Activated CD8-positive, alpha-beta T cell treated with anti-CD3 and anti-CD28 coated beads, Interleukin-2, amount 10 ng/mL, durations not matched to agents 7 days and 5 days (primary cell): Measurements from ENCODE around the gene EPM2A. TPM values are rescaled to one million over a fixed set of nuclear protein-coding genes. Genes with fewer than 3 reads are reported as not detected.
"Not testable (repeated sequence)": the region's sequence is repeated elsewhere in the genome, so short reads cannot be mapped to it uniquely, and the experiment has no call there.

Source experiments
- ATAC-seq: fragments of 150-1000 bp; cut with Tn5 transposase; one replicate; pipeline ENCODE4 v1.10.0; 2021; ENCODE audit warnings: moderate library complexity
- CTCF ChIA-PET: fragments of 350-600 bp; sonication (Branson Sonifier 250); formaldehyde crosslinking; loops from one replicate; lab custom pipeline; 2021; ENCODE audit warnings: antibody characterized with exemption; lab: Charles Lee
- POLR2A ChIA-PET: fragments of 350-600 bp; sonication (Branson Sonifier 250); formaldehyde crosslinking; loops from one replicate; lab custom pipeline; 2021; ENCODE audit warnings: antibody characterized with exemption; lab: Charles Lee
- DNase-seq: peaks from one replicate; pipeline ENCODE4 v3.0.0-alpha.2; 2020
- H3K27ac Mint-ChIP-seq: one replicate; pipeline ENCODE4 v1.8.0; 2021; ENCODE audit warnings: mild to moderate bottlenecking, mixed read lengths
- H3K27me3 Mint-ChIP-seq: one replicate; pipeline ENCODE4 v1.8.0; 2021; ENCODE audit warnings: low read depth, mixed read lengths
- H3K36me3 Mint-ChIP-seq: one replicate; pipeline ENCODE4 v1.8.0; 2021; ENCODE audit warnings: low read depth, mixed read lengths
- H3K4me1 Mint-ChIP-seq: one replicate; pipeline ENCODE4 v1.8.0; 2021; ENCODE audit warnings: low read depth, mixed read lengths
- H3K4me3 Mint-ChIP-seq: one replicate; pipeline ENCODE4 v1.8.0; 2021; ENCODE audit warnings: mild to moderate bottlenecking, mixed read lengths
- H3K9me3 Mint-ChIP-seq: one replicate; pipeline ENCODE4 v1.8.0; 2022; ENCODE audit warnings: mixed read lengths; ENCODE audit not compliant: insufficient read depth
- total RNA-seq, 2 experiments: library from RNA; stranded (reverse); gene quantifications; one replicate each; pipeline ENCODE4 v1.2.3, GENCODE V29; 2021

The EPM2A gene
- total RNA-seq, 2 experiments from 2014 or later, result 6.3 to 7.5 TPM

DNA sequence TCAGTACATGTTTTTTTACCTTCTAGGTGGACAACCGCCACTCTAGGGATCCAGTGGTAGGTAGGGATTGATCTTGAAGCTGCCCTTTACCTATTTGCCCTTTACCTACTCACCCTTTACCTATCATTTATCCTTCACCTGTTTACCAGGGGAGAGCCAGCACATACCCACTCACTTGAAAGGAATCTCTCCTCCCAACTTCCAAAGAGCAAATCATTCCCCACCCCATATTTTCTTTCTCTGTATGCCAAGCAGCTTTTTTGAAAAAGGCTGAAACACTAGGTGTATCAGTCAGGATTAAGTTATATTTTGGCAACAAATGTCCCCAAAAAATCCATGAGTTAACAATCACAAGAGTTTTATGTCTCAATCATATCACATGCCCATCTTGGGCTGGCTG, 10.5 kb upstream of the EPM2A start:
- Mint-ChIP-seq H3K4me3 (no peak overlapping the region), H3K4me1 (peaks cover 9% of the 10 kb centered on the region), H3K36me3 (no peaks in the 10 kb centered on the region), H3K27me3 (no peaks in the 10 kb centered on the region), H3K9me3 (peaks cover 9% of the 10 kb centered on the region), H3K27ac (no peak overlapping the region)
- CTCF ChIA-PET, result interaction anchor here (0.9 kb wide), 1 partner anchor 13 kb away, joined by 3 read pairs; no protein-coding TSS in a partner anchor
- ATAC-seq (no peak), DNase-seq (no peak)
- POLR2A ChIA-PET, result no interaction called here

GRCh38 chr6:145744619-145745018, 9.3 kb upstream of the EPM2A start:
- POLR2A ChIA-PET, result interaction anchor here (0.9 kb wide), 1 partner anchor 10 kb away, joined by 3 read pairs; the partner anchor contains the start of gene EPM2A
- H3K9me3 Mint-ChIP-seq, result peaks cover 9% of the 10 kb centered on the region
- ATAC-seq (no peak), DNase-seq (no peak)
- no peak overlapping the region for H3K27ac Mint-ChIP-seq
- H3K27me3 Mint-ChIP-seq, result no peaks in the 10 kb centered on the region
- CTCF ChIA-PET, result no interaction called here
- H3K36me3 Mint-ChIP-seq, result peaks cover 2% of the 10 kb centered on the region
- H3K4me3 Mint-ChIP-seq, result no peak overlapping the region
- peaks cover 3% of the 10 kb centered on the region for H3K4me1 Mint-ChIP-seq

- no peaks in the 10 kb centered on the region for H3K4me1 Mint-ChIP-seq
- ATAC-seq (no peak), DNase-seq (no peak)
- ChIA-PET POLR2A (interaction anchor here (1.0 kb wide), 1 partner anchor 9 kb away, joined by 4 read pairs; no protein-coding TSS in a partner anchor), CTCF (no interaction called here)
- no peak overlapping the region for H3K4me3 Mint-ChIP-seq
- H3K27me3 Mint-ChIP-seq, result no peaks in the 10 kb centered on the region
- H3K9me3 Mint-ChIP-seq, result peaks cover 2% of the 10 kb centered on the region
- H3K27ac Mint-ChIP-seq, result no peak overlapping the region
- peaks cover 3% of the 10 kb centered on the region for H3K36me3 Mint-ChIP-seq
These were observed 8.0 kb upstream of the EPM2A start for GRCh38 chr6:145743332-145743731.

DNA sequence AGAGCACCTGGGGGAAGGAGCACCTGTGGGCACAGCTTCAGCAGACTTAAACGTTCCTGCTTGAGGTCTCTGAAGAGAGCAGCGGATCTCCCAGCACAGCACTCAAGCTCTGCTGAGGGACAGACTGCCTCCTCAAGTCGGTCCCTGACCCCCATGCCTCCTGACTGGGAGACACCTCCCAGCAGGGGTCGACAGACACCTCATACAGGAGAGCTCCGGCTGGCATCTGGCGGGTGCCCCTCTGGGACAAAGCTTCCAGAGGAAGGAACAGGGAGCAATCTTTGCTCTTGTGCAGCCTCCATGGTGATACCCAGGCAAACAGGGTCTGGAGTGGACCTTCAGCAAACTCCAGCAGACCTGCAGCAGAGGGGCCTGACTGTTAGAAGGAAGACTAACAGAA, 7.2 kb upstream of the EPM2A start:
- POLR2A ChIA-PET, CTCF ChIA-PET, H3K4me3 Mint-ChIP-seq, H3K9me3 Mint-ChIP-seq, DNase-seq, H3K27me3 Mint-ChIP-seq, H3K4me1 Mint-ChIP-seq, ATAC-seq, H3K36me3 Mint-ChIP-seq, H3K27ac Mint-ChIP-seq: not testable (repeated sequence)

GRCh38 chr6:145739685-145740084, 4.4 kb upstream of the EPM2A start:
- DNase-seq, POLR2A ChIA-PET, H3K4me3 Mint-ChIP-seq, H3K27me3 Mint-ChIP-seq, H3K27ac Mint-ChIP-seq, H3K9me3 Mint-ChIP-seq, CTCF ChIA-PET, H3K36me3 Mint-ChIP-seq, ATAC-seq: not testable (repeated sequence)
- H3K4me1 Mint-ChIP-seq, result peaks cover 11% of the 10 kb centered on the region

- no peaks in the 10 kb centered on the region for H3K27me3 Mint-ChIP-seq
- peaks cover 15% of the 10 kb centered on the region for H3K4me1 Mint-ChIP-seq
- POLR2A ChIA-PET, result no interaction called here
- H3K36me3 Mint-ChIP-seq, result peaks cover 3% of the 10 kb centered on the region
- no peaks in the 10 kb centered on the region for H3K9me3 Mint-ChIP-seq
- no peak overlapping the region for H3K27ac Mint-ChIP-seq
- ATAC-seq, result no peak
- H3K4me3 Mint-ChIP-seq, result no peak overlapping the region
- no peak for DNase-seq
- CTCF ChIA-PET, result interaction anchor here (1.1 kb wide), 1 partner anchor 78 kb away, joined by 3 read pairs; no protein-coding TSS in a partner anchor
These were observed 2.9 kb upstream of the EPM2A start for GRCh38 chr6:145738265-145738664.

DNA sequence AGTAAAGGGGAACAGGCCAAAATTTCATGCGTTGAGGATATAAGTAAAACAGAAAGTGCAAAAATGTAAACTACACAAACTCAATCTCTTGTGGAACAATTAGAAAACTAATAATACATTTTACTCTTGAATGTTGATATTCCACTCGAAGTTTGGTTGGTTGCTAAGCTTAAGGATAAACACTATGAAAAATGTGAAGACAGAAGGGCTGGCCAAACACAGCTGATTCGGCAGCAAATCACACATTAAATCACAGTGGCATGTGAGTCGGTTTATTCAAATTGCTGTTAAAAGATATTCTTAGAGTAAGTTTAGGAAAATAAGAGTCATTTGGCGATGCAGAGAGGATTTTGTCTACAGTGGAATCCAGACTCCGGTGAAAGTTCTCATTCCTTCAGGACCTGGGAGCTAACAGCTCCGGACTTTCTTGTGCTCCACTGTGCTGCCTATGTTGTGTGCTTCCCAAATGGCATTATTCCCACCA, 1.4 kb upstream of the EPM2A start:
- POLR2A ChIA-PET, result interaction anchor here (1.4 to 4.3 kb wide), 2 partner anchors 9 to 78 kb away, joined by 5 to 46 read pairs; partner anchors contain the start of gene FBXO30
- CTCF ChIA-PET, result interaction anchor here (2.2 kb wide), 1 partner anchor 33 kb away, joined by 5 read pairs; no protein-coding TSS in a partner anchor
- Mint-ChIP-seq H3K4me3 (peak overlapping the region; percentile 93), H3K27ac (peak overlapping the region; percentile 98), H3K9me3 (no peaks in the 10 kb centered on the region), H3K36me3 (peaks cover 3% of the 10 kb centered on the region), H3K27me3 (no peaks in the 10 kb centered on the region), H3K4me1 (peaks cover 20% of the 10 kb centered on the region)
- DNase-seq, result no peak
- ATAC-seq, result no peak

DNA sequence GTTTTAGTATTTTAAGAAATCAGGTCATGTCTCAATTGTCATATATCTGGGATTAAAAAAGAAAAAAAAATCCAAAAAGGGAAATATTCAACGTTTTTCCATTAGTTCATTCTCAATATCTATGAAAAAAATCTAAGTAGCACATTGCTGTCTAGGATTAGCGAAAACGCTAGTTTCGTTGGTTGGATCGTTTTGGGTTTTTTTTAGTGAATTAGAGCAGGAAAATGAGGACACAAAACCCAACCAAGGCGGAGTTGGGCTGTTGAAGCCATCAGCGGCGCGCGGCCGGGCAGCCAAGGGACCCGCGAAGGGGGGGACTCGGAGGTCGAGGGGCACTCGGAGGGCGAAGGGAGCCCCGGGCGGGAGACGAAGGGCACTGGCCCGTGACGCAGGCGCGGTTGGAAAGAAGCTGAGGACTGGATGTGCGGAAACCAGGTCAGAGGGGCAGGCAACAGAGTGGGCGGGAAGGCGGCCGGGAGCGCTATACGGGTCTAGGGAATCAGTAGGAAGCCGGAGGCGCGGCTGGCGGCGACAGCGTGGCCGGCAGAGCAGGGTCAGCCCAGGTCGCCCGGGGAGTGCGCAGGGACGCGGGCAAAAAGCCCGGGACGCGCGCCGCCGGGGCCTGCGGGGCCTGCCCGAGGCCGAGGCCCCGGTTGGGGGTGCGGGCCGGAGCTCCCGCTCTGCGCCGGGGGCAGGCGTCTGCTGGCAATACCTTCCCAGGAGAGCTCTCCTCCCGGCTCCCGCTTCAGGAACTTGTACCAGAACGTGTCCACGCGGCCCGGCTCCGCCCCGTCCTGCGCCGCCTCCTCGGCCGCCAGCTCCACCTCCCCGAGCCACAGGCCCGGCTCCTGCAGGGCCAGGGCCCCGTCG, 599 bp downstream of the EPM2A start:
- H3K9me3 Mint-ChIP-seq, result peaks cover 1% of the 10 kb centered on the region
- H3K27me3 Mint-ChIP-seq, result no peaks in the 10 kb centered on the region
- H3K4me1 Mint-ChIP-seq, result peaks cover 26% of the 10 kb centered on the region
- CTCF ChIA-PET, result interaction anchor here (1.1 to 1.9 kb wide), 2 partner anchors 81 to 153 kb away, joined by 3 to 9 read pairs; partner anchors contain the start of gene FBXO30
- peaks cover 9% of the 10 kb centered on the region for H3K36me3 Mint-ChIP-seq
- peak; percentile 77 for DNase-seq
- POLR2A ChIA-PET, result interaction anchor here (0.5 to 4.3 kb wide), 11 partner anchors 9 to 1878 kb away, joined by 3 to 46 read pairs (median 3); partner anchors contain the start of genes FBXO30 and SHPRH
- peak; percentile 84 for ATAC-seq
- peak overlapping the region; percentile 93 for H3K27ac Mint-ChIP-seq
- H3K4me3 Mint-ChIP-seq, result peak overlapping the region; percentile 85

- no peaks in the 10 kb centered on the region for H3K27me3 Mint-ChIP-seq
- H3K4me1 Mint-ChIP-seq, result peaks cover 26% of the 10 kb centered on the region
- ATAC-seq (no peak), DNase-seq (no peak)
- peaks cover 10% of the 10 kb centered on the region for H3K36me3 Mint-ChIP-seq
- CTCF ChIA-PET, result interaction anchor here (1.2 kb wide), 1 partner anchor 81 kb away, joined by 5 read pairs; the partner anchor contains the start of gene FBXO30
- peak overlapping the region; percentile 11 for H3K27ac Mint-ChIP-seq
- peak overlapping the region; percentile 36 for H3K4me3 Mint-ChIP-seq
- H3K9me3 Mint-ChIP-seq, result peaks cover 6% of the 10 kb centered on the region
- POLR2A ChIA-PET, result interaction anchor here (1.9 to 4.3 kb wide), 2 partner anchors 81 to 230 kb away, joined by 14 to 46 read pairs; partner anchors contain the start of genes FBXO30 and SHPRH
These were observed 1.5 kb downstream of the EPM2A start for GRCh38 chr6:145733810-145734209.

DNA sequence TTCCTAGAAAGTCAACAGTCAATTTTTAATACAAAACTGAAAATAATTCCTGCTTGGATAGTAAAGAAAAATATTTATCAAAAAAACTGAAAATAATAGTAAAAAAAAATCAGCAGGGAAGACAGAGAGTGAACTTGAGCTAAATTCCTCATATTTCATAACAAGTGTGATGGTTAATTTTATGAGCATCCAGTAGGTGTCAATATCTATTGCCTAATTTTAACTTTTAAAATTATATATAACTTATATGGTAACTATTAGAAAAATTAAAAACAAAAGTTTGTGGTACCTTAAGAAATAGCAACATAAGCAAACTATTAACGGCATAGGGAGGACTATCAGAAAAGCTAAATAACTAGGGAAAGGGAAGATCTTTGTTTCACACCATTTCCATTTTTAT, 2.1 kb downstream of the EPM2A start:
- H3K4me1 Mint-ChIP-seq, result peaks cover 26% of the 10 kb centered on the region
- POLR2A ChIA-PET, result interaction anchor here (4.3 kb wide), 1 partner anchor 82 kb away, joined by 46 read pairs; the partner anchor contains the start of gene FBXO30
- no peak for ATAC-seq

DNA sequence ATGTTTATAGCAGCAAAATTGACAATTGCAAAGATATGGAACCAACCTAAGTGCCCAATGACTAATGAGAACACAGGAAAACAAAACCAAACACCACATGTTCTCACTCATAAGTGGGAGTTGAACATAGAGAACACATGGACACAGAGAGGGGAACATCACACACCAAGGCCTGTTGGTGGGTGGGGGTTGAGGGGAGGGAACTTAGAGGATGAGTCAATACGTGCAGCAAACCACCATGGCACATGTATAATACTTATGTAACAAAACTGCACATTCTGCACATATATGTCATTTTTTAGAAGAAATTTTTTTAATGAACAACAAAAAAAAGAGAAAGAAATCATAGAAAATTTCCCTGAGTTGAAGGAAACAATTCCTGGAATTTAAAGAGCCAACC, 3.9 kb downstream of the EPM2A start:
- CTCF ChIA-PET, result no interaction called here
- no peak overlapping the region for H3K27ac Mint-ChIP-seq
- peaks cover 6% of the 10 kb centered on the region for H3K9me3 Mint-ChIP-seq
- no peaks in the 10 kb centered on the region for H3K27me3 Mint-ChIP-seq
- H3K4me1 Mint-ChIP-seq, result peaks cover 19% of the 10 kb centered on the region
- no peak for ATAC-seq
- POLR2A ChIA-PET, result no interaction called here
- H3K36me3 Mint-ChIP-seq, result peaks cover 18% of the 10 kb centered on the region
- DNase-seq, result no peak
- H3K4me3 Mint-ChIP-seq, result no peak overlapping the region

More for the DNA sequence above, 2.1 kb downstream of the EPM2A start:
- Mint-ChIP-seq H3K9me3 (peaks cover 6% of the 10 kb centered on the region), H3K27ac (no peak overlapping the region), H3K36me3 (peaks cover 13% of the 10 kb centered on the region), H3K4me3 (no peak overlapping the region), H3K27me3 (no peaks in the 10 kb centered on the region)
- CTCF ChIA-PET, result interaction anchor here (1.0 to 1.2 kb wide), 2 partner anchors 13 to 82 kb away, joined by 3 to 5 read pairs; partner anchors contain the start of gene FBXO30
- no peak for DNase-seq
